Heart left ventricle (tissue), 13 donors: ENCODE results near the gene MARCO.

ENCODE experiments used
- POLR2A ChIP-seq, 2 donors: fragments of 450-650 bp; IDR thresholded peaks; one replicate each; pipeline ENCODE4 v1.6.1; 2017; ENCODE audit warnings: antibody characterized with exemption in 2 of 2, mild to moderate bottlenecking in 2 of 2, moderate library complexity in 2 of 2
- TF ChIP-seq, protein P1 (sequence below), 12 donors: fragments of 200-600 bp; sonication (generic) in 4 of 12; IDR thresholded peaks; one replicate each; pipeline versions ENCODE4 v1.5.0 to v1.8.0; 2018 to 2022; ENCODE audit warnings: antibody characterized with exemption in 12 of 12, mild to moderate bottlenecking in 5 of 12
- donor health status: ischemic (EF 13 %, LVEDD 7.1; RV severe dilation, severe dysfunction).
- donor health status: DM: no; HTN: yes; CAD: no.
- donor health status: DM: no; HTN: no; CAD: no.
- donor health status: ischemic (EF 25% LVEDD 6.9; RV normal size, moderate dysfunction).
- donor health status: ischemic (EF 25% LVEDD 5.7; RV mildly dilated, moderate dysfunction).
- donor health status: ischemic (EF 35%, LVEDD 5.7; RV mildly dilated, moderate dysfunction).
- donor health status: nonischemic (EF 11% LVEDD 7.7; RV severe dilation, severe dysfunction).
- donor health status: DM: yes; HTN: yes; CAD: no.
- donor health status: PGD.
- donor health status: ischemic (EF 29% LVEDD 5.4; RV normal size, mild dysfunction).
- donor health status: nonischemic (EF 23%, LVEDD 6.1; RV moderate dilation, normal function).

DNA sequence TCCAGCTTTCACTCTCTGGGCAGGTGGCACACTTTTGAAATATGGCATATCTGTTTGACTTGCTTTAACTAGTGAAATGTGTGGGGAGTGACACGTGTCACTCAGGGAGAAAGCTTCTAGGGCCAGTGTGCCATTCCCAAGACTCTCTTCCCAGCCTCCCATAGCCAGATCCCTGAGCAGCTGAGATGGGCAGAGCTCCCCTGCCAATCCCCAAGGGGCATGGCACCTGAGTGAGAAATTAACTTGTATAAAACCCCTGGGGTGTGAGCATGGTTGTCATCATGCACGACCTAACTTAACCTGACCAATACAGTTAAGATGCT lies 39.0 kb upstream of the MARCO start:
- no peak for TF ChIP-seq POLR2A (IDR thresholded peaks at IDR 0.05)
- TF ChIP-seq, protein P1, sequence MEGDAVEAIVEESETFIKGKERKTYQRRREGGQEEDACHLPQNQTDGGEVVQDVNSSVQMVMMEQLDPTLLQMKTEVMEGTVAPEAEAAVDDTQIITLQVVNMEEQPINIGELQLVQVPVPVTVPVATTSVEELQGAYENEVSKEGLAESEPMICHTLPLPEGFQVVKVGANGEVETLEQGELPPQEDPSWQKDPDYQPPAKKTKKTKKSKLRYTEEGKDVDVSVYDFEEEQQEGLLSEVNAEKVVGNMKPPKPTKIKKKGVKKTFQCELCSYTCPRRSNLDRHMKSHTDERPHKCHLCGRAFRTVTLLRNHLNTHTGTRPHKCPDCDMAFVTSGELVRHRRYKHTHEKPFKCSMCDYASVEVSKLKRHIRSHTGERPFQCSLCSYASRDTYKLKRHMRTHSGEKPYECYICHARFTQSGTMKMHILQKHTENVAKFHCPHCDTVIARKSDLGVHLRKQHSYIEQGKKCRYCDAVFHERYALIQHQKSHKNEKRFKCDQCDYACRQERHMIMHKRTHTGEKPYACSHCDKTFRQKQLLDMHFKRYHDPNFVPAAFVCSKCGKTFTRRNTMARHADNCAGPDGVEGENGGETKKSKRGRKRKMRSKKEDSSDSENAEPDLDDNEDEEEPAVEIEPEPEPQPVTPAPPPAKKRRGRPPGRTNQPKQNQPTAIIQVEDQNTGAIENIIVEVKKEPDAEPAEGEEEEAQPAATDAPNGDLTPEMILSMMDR (IDR thresholded peaks at IDR 0.05), result no peak
